ENCODE results near the gene ACTN1.

ACTN1 gene

GRCh38 chr14:68824517-68825347 lies 154.4 kb downstream of the ACTN1 start:
- DNase-seq (ENCODE audit: low read depth in 2 of 2): no peak

GRCh38 chr14:68824207-68824516 lies 154.9 kb downstream of the ACTN1 start:
- no peak for DNase-seq (ENCODE audit: low read depth in 2 of 2)

All from stimulated activated CD8-positive, alpha-beta memory T cell treated with anti-CD3 and anti-CD28 coated beads, Interleukin-7, amount 100 ng/mL, for 1 hour (primary cell).